K562 (cell line): ENCODE data around the gene ANO6.

Experiments used
- BCOR ChIP-seq: fragments of 450-650 bp; IDR thresholded peaks from 2 replicates; pipeline ENCODE4 v1.6.1; 2016
- MAFK ChIP-seq: IDR thresholded peaks from 2 replicates; pipeline ENCODE4 v1.6.1; 2011; ENCODE audit warnings: low read length, improper control_type of control experiment
- NR1H2 ChIP-seq: sonication (generic); formaldehyde crosslinking; IDR thresholded peaks from 2 replicates; pipeline ENCODE4 v1.4.0; 2020; ENCODE audit warnings: mild to moderate bottlenecking, missing genetic modification reagents
- POLR2A ChIP-seq: fragments of 450-650 bp; conservative IDR thresholded peaks from 2 replicates; pipeline ENCODE4 v1.6.1; 2016
- PTBP1 ChIP-seq: fragments of 200-400 bp; formaldehyde crosslinking; IDR thresholded peaks from 2 replicates; pipeline ENCODE4 v1.6.1; 2017; ENCODE audit warnings: low read depth, low read length
- TAF15 ChIP-seq: fragments of 200-400 bp; formaldehyde crosslinking; IDR thresholded peaks from 2 replicates; pipeline ENCODE4 v1.6.1; 2017; ENCODE audit warnings: mild to moderate bottlenecking, low read depth, low read length, moderate library complexity
- ZNF217 ChIP-seq: sonication (generic); formaldehyde crosslinking; IDR thresholded peaks from 2 replicates; pipeline ENCODE4 v1.8.0; 2022; ENCODE audit warnings: mild to moderate bottlenecking, missing genetic modification reagents
- ZNF780A ChIP-seq: fragments of 250-450 bp; sonication (Bioruptor Pico); IDR thresholded peaks from 2 replicates; pipeline ENCODE4 v1.5.0; 2021; ENCODE audit warnings: mild to moderate bottlenecking

DNA sequence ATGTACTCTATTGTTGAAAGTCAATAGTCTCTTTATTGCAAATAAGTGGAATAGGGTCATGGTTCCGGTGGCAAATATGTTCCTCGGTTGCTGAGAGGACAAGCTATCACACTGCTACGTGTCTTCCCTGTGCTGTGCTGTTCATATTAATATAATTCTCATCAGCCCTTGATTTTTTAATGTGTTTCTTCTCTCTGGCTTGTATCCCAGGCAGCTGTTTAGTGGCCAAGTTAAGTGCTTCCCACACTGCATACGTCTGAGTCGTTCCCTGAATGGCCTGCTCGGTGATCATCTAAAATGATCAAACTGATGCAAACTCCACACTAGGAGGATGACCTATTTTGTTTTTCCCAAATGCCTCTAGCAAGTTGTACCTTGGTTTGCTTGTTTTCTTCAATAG lies 186.4 kb downstream of the ANO6 start:
- no peak for TF ChIP-seq ZNF217
- TF ChIP-seq BCOR, result no peak
- TF ChIP-seq POLR2A, result no peak
- no peak for TF ChIP-seq TAF15
- TF ChIP-seq MAFK, result no peak
- TF ChIP-seq NR1H2 (CRISPR knock-in tag), result no peak
- no peak for TF ChIP-seq ZNF780A (CRISPR knock-in tag)
- TF ChIP-seq PTBP1, result no peak
